Mesendoderm (in vitro differentiated cells): Measurements from ENCODE around the gene UBE2QL1.

ENCODE experiments used
- DNase-seq: peaks from one replicate; pipeline ENCODE4 v3.0.0; 2013
- H2AK5ac ChIP-seq: 2 replicates; pipeline ENCODE4 v1.6.1; 2013; ENCODE audit warnings: low read length, inconsistent platforms
- H2BK120ac ChIP-seq: 2 replicates; pipeline ENCODE4 v1.6.1; 2013; ENCODE audit warnings: low read depth, mild to moderate bottlenecking, low read length, moderate library complexity, mixed read lengths
- H2BK15ac ChIP-seq: replicated peaks from 2 replicates; pipeline ENCODE4 v1.6.1; 2013; ENCODE audit warnings: low read depth, mild to moderate bottlenecking, moderate library complexity
- H2BK5ac ChIP-seq: 2 replicates; pipeline ENCODE4 v1.6.1; 2013; ENCODE audit warnings: low read length, inconsistent platforms
- H3K18ac ChIP-seq: 2 replicates; pipeline ENCODE4 v1.6.1; 2013; ENCODE audit warnings: mild to moderate bottlenecking, low read length, mixed read lengths
- H3K23ac ChIP-seq: one replicate; pipeline ENCODE4 v1.6.1; 2013; ENCODE audit warnings: low read length
- H3K27ac ChIP-seq: 2 replicates; pipeline ENCODE4 v1.5.1; 2013; ENCODE audit warnings: low read depth, mild to moderate bottlenecking, inconsistent platforms, low read length, moderate library complexity
- H3K27me3 ChIP-seq: 2 replicates; pipeline ENCODE4 v1.6.1; 2013; ENCODE audit warnings: low read length, control low read depth, mild to moderate bottlenecking, inconsistent platforms; ENCODE audit not compliant: insufficient read depth, poor library complexity
- H3K36me3 ChIP-seq: 2 replicates; pipeline ENCODE4 v1.6.1; 2013; ENCODE audit warnings: low read length, inconsistent platforms; ENCODE audit not compliant: control insufficient read depth, insufficient read depth
- H3K4ac ChIP-seq: one replicate; pipeline ENCODE4 v1.6.1; 2013; ENCODE audit warnings: low read depth, mild to moderate bottlenecking, low read length, moderate library complexity
- H3K4me1 ChIP-seq: 2 replicates; pipeline ENCODE4 v1.6.1; 2013; ENCODE audit warnings: low read depth, low read length, inconsistent platforms; ENCODE audit not compliant: control insufficient read depth
- H3K4me2 ChIP-seq: 2 replicates; pipeline ENCODE4 v1.6.1; 2013; ENCODE audit warnings: low read length
- H3K4me3 ChIP-seq: 2 replicates; pipeline ENCODE4 v1.5.1; 2013; ENCODE audit warnings: mild to moderate bottlenecking, low read length
- H3K56ac ChIP-seq: one replicate; pipeline ENCODE4 v1.6.1; 2013; ENCODE audit warnings: low read length
- H3K79me1 ChIP-seq: 2 replicates; pipeline ENCODE4 v1.6.1; 2013; ENCODE audit warnings: low read length, inconsistent platforms
- H3K79me2 ChIP-seq: 2 replicates; pipeline ENCODE4 v1.6.1; 2013; ENCODE audit warnings: mild to moderate bottlenecking, low read length; ENCODE audit not compliant: control insufficient read depth, insufficient read depth
- H3K9ac ChIP-seq: 2 replicates; pipeline ENCODE4 v1.6.1; 2013; ENCODE audit warnings: low read length, inconsistent platforms
- H4K5ac ChIP-seq: one replicate; pipeline ENCODE4 v1.6.1; 2013; ENCODE audit warnings: low read length
- H4K8ac ChIP-seq: one replicate; pipeline ENCODE4 v1.6.1; 2013; ENCODE audit warnings: low read depth, mild to moderate bottlenecking, control low read depth, low read length, moderate library complexity
- WGBS: extraction: QIAGEN DNeasy Blood & Tissue Kit; methylation state at CpG from one replicate; pipeline ENCODE4 v1.1.7; 2013; ENCODE audit warnings: low lambda C conversion rate, missing lambda C conversion rate; ENCODE audit not compliant: insufficient coverage; ENCODE audit errors: extremely low coverage; 5-methylcytosine and 5-hydroxymethylcytosine counted together

UBE2QL1 gene

GRCh38 chr5:6453937-6454560 is 5.4 kb downstream of the UBE2QL1 start:
- no CpG with 5 or more reads among the region's 2 CpGs for WGBS
- Histone ChIP-seq H4K8ac (no peak overlapping the region), H4K5ac (no peak overlapping the region), H3K79me2 (no peaks in the 10 kb centered on the region), H3K4ac (no peak overlapping the region), H3K27ac (no peak overlapping the region), H3K4me2 (no peak overlapping the region), H3K56ac (no peak overlapping the region), H2BK5ac (no peak overlapping the region), H3K79me1 (no peaks in the 10 kb centered on the region), H3K36me3 (no peaks in the 10 kb centered on the region), H3K4me3 (no peak overlapping the region), H2BK120ac (no peak overlapping the region), H3K23ac (no peak overlapping the region), H3K9ac (no peak overlapping the region), H3K4me1 (peaks cover 2% of the 10 kb centered on the region), H3K18ac (no peak overlapping the region), H2BK15ac (no peak overlapping the region), H2AK5ac (no peak overlapping the region), H3K27me3 (peaks cover 14% of the 10 kb centered on the region)
- DNase-seq: no peak

- peaks cover 2% of the 10 kb centered on the region for H3K4me1 ChIP-seq
- H4K5ac ChIP-seq: no peak overlapping the region
- H3K27me3 ChIP-seq: peaks cover 8% of the 10 kb centered on the region
- no peak overlapping the region for H2BK120ac ChIP-seq
- H3K27ac ChIP-seq: no peak overlapping the region
- H3K9ac ChIP-seq: no peak overlapping the region
- no peak overlapping the region for H3K56ac ChIP-seq
- DNase-seq: no peak
- no peaks in the 10 kb centered on the region for H3K79me1 ChIP-seq
- H2AK5ac ChIP-seq: no peak overlapping the region
- no peak overlapping the region for H4K8ac ChIP-seq
- H3K23ac ChIP-seq: no peak overlapping the region
- H3K36me3 ChIP-seq: no peaks in the 10 kb centered on the region
- no peaks in the 10 kb centered on the region for H3K79me2 ChIP-seq
- H3K4me2 ChIP-seq: no peak overlapping the region
- no peak overlapping the region for H3K18ac ChIP-seq
- no peak overlapping the region for H3K4ac ChIP-seq
- no peak overlapping the region for H2BK15ac ChIP-seq
- no peak overlapping the region for H3K4me3 ChIP-seq
- no peak overlapping the region for H2BK5ac ChIP-seq
- WGBS: no CpG with 5 or more reads among the region's 12 CpGs
Measured at GRCh38 chr5:6454628-6455053, 6.0 kb downstream of the UBE2QL1 start.

- Histone ChIP-seq H3K79me1 (no peaks in the 10 kb centered on the region), H2BK15ac (no peak overlapping the region), H3K56ac (no peak overlapping the region), H3K27ac (no peak overlapping the region), H4K8ac (no peak overlapping the region), H3K4me1 (no peaks in the 10 kb centered on the region), H3K4ac (no peak overlapping the region), H3K18ac (no peak overlapping the region), H3K36me3 (no peaks in the 10 kb centered on the region), H2AK5ac (no peak overlapping the region), H3K4me3 (no peak overlapping the region), H4K5ac (no peak overlapping the region), H3K9ac (no peak overlapping the region), H2BK5ac (no peak overlapping the region), H3K23ac (no peak overlapping the region), H3K79me2 (no peaks in the 10 kb centered on the region), H2BK120ac (no peak overlapping the region), H3K27me3 (peaks cover under 1% of the 10 kb centered on the region), H3K4me2 (no peak overlapping the region)
- no CpG with 5 or more reads among the region's 13 CpGs for WGBS
- no peak for DNase-seq
Measured at GRCh38 chr5:6455571-6456200, 7.0 kb downstream of the UBE2QL1 start.

GRCh38 chr5:6456766-6457370 is 8.2 kb downstream of the UBE2QL1 start:
- no peak overlapping the region for H3K23ac ChIP-seq
- H2BK5ac ChIP-seq: no peak overlapping the region
- no peak for DNase-seq
- H3K4ac ChIP-seq: no peak overlapping the region
- H3K79me2 ChIP-seq: no peaks in the 10 kb centered on the region
- H4K8ac ChIP-seq: no peak overlapping the region
- H4K5ac ChIP-seq: no peak overlapping the region
- H3K27ac ChIP-seq: no peak overlapping the region
- no peak overlapping the region for H3K4me2 ChIP-seq
- no peak overlapping the region for H3K56ac ChIP-seq
- no peak overlapping the region for H2BK120ac ChIP-seq
- no peak overlapping the region for H2AK5ac ChIP-seq
- H3K4me1 ChIP-seq: no peaks in the 10 kb centered on the region
- no peaks in the 10 kb centered on the region for H3K36me3 ChIP-seq
- H3K9ac ChIP-seq: no peak overlapping the region
- no peaks in the 10 kb centered on the region for H3K79me1 ChIP-seq
- H3K27me3 ChIP-seq: no peaks in the 10 kb centered on the region
- no CpG with 5 or more reads among the region's 6 CpGs for WGBS
- H3K4me3 ChIP-seq: no peak overlapping the region
- no peak overlapping the region for H2BK15ac ChIP-seq
- H3K18ac ChIP-seq: no peak overlapping the region

GRCh38 chr5:6457592-6457991 is 8.9 kb downstream of the UBE2QL1 start:
- Histone ChIP-seq H3K4me1 (no peaks in the 10 kb centered on the region), H4K8ac (no peak overlapping the region), H3K4ac (no peak overlapping the region), H3K4me2 (no peak overlapping the region), H3K4me3 (no peak overlapping the region), H3K56ac (no peak overlapping the region), H2BK15ac (no peak overlapping the region), H2BK5ac (no peak overlapping the region), H3K18ac (no peak overlapping the region), H3K79me2 (no peaks in the 10 kb centered on the region), H2BK120ac (no peak overlapping the region), H3K27me3 (no peaks in the 10 kb centered on the region), H2AK5ac (no peak overlapping the region), H4K5ac (no peak overlapping the region), H3K27ac (no peak overlapping the region), H3K23ac (no peak overlapping the region), H3K36me3 (no peaks in the 10 kb centered on the region), H3K79me1 (no peaks in the 10 kb centered on the region), H3K9ac (no peak overlapping the region)
- no CpG with 5 or more reads among the region's 5 CpGs for WGBS
- DNase-seq: no peak
